ENCODE results near the gene LSS. TPM values are rescaled to one million over a fixed set of nuclear protein-coding genes. Genes with fewer than 3 reads are reported as not detected.

LSS gene
- polyA plus RNA-seq, 1 donor from 2014 or later: 101 TPM

DNA sequence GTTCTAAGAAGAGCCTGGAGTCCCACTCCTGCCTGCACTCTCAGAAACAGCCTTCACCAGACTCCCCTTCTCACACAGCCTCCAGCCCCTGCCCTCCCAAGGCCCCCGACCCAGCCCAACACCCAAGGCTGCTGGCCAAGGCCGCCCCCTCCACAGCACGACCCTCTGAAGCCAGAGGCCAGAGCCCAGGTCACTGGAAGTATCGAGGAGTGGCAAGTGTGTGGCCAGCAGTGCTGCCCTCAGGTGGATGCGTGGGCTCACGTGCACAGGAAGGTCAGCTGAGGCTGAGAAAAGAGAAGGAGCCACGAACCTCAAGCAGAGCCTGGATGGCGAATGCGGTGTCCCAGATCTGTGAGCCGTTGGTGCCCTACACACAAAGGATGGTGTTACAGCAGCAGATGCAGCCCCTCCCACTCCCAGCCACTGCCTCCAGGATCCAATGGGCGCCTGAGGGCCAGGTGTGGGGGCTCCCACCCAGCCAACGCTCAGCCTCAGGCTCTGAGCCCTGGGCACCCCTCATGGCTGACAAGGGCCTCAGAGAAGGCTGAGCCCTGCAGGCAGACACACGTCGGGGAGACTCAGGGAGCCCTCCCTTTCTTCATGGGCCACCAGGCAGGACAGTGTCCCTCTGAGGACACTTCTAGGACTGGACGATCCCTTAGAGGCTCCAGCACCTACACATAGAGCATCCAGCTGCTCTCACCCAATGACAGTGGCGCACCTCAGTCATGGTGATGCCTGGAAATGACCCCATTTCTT is 18.0 kb downstream of the LSS start:
- Histone ChIP-seq H3K36me3 (ENCODE audit: insufficient read depth, low read length) (no peaks in the 10 kb centered on the region), H3K79me2 (replicated peaks; ENCODE audit: insufficient read depth, low read length) (no peaks in the 10 kb centered on the region), H4K20me1 (ENCODE audit: insufficient read depth) (no peaks in the 10 kb centered on the region), H3K27ac (ENCODE audit: low read length) (no peak overlapping the region), H3F3A (ENCODE audit: insufficient read depth, low read length, poor library complexity, severe bottlenecking) (no peaks in the 10 kb centered on the region), H3K9me2 (ENCODE audit: insufficient read depth, low read length) (no peaks in the 10 kb centered on the region), H3K9ac (ENCODE audit: low read length) (no peak overlapping the region), H3K4me3 (ENCODE audit: low read length) (no peak overlapping the region), H3K9me3 (ENCODE audit: low read length) (no peaks in the 10 kb centered on the region), H3K4me2 (ENCODE audit: low read length) (no peak overlapping the region), H3K27me3 (ENCODE audit: insufficient read depth, low read depth, low read length) (no peaks in the 10 kb centered on the region), H2AFZ (ENCODE audit: low read depth, low read length) (no peak overlapping the region)
- TF ChIP-seq, protein P1, sequence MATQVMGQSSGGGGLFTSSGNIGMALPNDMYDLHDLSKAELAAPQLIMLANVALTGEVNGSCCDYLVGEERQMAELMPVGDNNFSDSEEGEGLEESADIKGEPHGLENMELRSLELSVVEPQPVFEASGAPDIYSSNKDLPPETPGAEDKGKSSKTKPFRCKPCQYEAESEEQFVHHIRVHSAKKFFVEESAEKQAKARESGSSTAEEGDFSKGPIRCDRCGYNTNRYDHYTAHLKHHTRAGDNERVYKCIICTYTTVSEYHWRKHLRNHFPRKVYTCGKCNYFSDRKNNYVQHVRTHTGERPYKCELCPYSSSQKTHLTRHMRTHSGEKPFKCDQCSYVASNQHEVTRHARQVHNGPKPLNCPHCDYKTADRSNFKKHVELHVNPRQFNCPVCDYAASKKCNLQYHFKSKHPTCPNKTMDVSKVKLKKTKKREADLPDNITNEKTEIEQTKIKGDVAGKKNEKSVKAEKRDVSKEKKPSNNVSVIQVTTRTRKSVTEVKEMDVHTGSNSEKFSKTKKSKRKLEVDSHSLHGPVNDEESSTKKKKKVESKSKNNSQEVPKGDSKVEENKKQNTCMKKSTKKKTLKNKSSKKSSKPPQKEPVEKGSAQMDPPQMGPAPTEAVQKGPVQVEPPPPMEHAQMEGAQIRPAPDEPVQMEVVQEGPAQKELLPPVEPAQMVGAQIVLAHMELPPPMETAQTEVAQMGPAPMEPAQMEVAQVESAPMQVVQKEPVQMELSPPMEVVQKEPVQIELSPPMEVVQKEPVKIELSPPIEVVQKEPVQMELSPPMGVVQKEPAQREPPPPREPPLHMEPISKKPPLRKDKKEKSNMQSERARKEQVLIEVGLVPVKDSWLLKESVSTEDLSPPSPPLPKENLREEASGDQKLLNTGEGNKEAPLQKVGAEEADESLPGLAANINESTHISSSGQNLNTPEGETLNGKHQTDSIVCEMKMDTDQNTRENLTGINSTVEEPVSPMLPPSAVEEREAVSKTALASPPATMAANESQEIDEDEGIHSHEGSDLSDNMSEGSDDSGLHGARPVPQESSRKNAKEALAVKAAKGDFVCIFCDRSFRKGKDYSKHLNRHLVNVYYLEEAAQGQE (IDR thresholded peaks at IDR 0.05; ENCODE audit: borderline replicate concordance): no peak
- no peak for TF ChIP-seq POLR2AphosphoS5 (IDR thresholded peaks at IDR 0.05)
- TF ChIP-seq EP300 (conservative IDR thresholded peaks at IDR 0.05; ENCODE audit: poor library complexity, severe bottlenecking): no peak
- TF ChIP-seq EZH2 (IDR thresholded peaks at IDR 0.05; ENCODE audit: borderline replicate concordance, insufficient read depth, low read length, poor library complexity, severe bottlenecking): no peak
- TF ChIP-seq MXI1 (conservative IDR thresholded peaks at IDR 0.05; ENCODE audit: poor library complexity, severe bottlenecking): no peak
- TF ChIP-seq SMC3 (conservative IDR thresholded peaks at IDR 0.05; ENCODE audit: poor library complexity): no peak
- TF ChIP-seq, protein P2, sequence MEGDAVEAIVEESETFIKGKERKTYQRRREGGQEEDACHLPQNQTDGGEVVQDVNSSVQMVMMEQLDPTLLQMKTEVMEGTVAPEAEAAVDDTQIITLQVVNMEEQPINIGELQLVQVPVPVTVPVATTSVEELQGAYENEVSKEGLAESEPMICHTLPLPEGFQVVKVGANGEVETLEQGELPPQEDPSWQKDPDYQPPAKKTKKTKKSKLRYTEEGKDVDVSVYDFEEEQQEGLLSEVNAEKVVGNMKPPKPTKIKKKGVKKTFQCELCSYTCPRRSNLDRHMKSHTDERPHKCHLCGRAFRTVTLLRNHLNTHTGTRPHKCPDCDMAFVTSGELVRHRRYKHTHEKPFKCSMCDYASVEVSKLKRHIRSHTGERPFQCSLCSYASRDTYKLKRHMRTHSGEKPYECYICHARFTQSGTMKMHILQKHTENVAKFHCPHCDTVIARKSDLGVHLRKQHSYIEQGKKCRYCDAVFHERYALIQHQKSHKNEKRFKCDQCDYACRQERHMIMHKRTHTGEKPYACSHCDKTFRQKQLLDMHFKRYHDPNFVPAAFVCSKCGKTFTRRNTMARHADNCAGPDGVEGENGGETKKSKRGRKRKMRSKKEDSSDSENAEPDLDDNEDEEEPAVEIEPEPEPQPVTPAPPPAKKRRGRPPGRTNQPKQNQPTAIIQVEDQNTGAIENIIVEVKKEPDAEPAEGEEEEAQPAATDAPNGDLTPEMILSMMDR (IDR thresholded peaks at IDR 0.05; ENCODE audit: poor library complexity, severe bottlenecking): no peak
- no peak for TF ChIP-seq TAF1 (IDR thresholded peaks at IDR 0.05; ENCODE audit: low read depth)
- TF ChIP-seq RAD21 (conservative IDR thresholded peaks at IDR 0.05): no peak

- H3F3A ChIP-seq (ENCODE audit: insufficient read depth, low read length, poor library complexity, severe bottlenecking): no peaks in the 10 kb centered on the region
- H3K9me3 ChIP-seq (ENCODE audit: low read length): no peaks in the 10 kb centered on the region
- H3K36me3 ChIP-seq (ENCODE audit: insufficient read depth, low read length): no peaks in the 10 kb centered on the region
- TF ChIP-seq SMC3 (conservative IDR thresholded peaks at IDR 0.05; ENCODE audit: poor library complexity): no peak
- TF ChIP-seq TAF1 (IDR thresholded peaks at IDR 0.05; ENCODE audit: low read depth): no peak
- no peaks in the 10 kb centered on the region for H3K79me2 ChIP-seq (replicated peaks; ENCODE audit: insufficient read depth, low read length)
- no peak overlapping the region for H3K4me3 ChIP-seq (ENCODE audit: low read length)
- H3K9me2 ChIP-seq (ENCODE audit: insufficient read depth, low read length): no peaks in the 10 kb centered on the region
- no peaks in the 10 kb centered on the region for H3K27me3 ChIP-seq (ENCODE audit: insufficient read depth, low read depth, low read length)
- no peak overlapping the region for H2AFZ ChIP-seq (ENCODE audit: low read depth, low read length)
- no peak overlapping the region for H3K27ac ChIP-seq (ENCODE audit: low read length)
- H3K9ac ChIP-seq (ENCODE audit: low read length): no peak overlapping the region
- no peak overlapping the region for H3K4me2 ChIP-seq (ENCODE audit: low read length)
- H4K20me1 ChIP-seq (ENCODE audit: insufficient read depth): no peaks in the 10 kb centered on the region
Measured at GRCh38 chr21:46208761-46209721, 19.5 kb downstream of the LSS start.

Data from neural cell (in vitro differentiated cells).